CD4-positive, CD25-positive, alpha-beta regulatory T cell (primary cell): ENCODE measurements around the gene ANXA2. TPM values are rescaled to one million over a fixed set of nuclear protein-coding genes. Genes with fewer than 3 reads are reported as not detected.

Source experiments
- ATAC-seq, 2 donors: fragments of 150-1000 bp; cut with Tn5 transposase; one replicate each; pipeline ENCODE4 v1.10.0; 2021; ENCODE audit warnings: low read depth in 2 of 2, moderate number of reproducible peaks in 2 of 2, moderate library complexity in 1 of 2
- DNase-seq, 3 donors: peaks; one replicate each; pipeline versions ENCODE4 v3.0.0 to v3.0.0-alpha.2; 2012 to 2022; ENCODE audit warnings: mixed read lengths in 1 of 3
- H3K27ac ChIP-seq: one replicate; pipeline ENCODE4 v1.7.0; 2013; ENCODE audit warnings: mild to moderate bottlenecking, low read length; ENCODE audit not compliant: insufficient read depth, poor library complexity, severe bottlenecking
- H3K27me3 ChIP-seq: one replicate; pipeline ENCODE4 v1.7.0; 2013; ENCODE audit warnings: low read length; ENCODE audit not compliant: control insufficient read depth, insufficient read depth
- H3K36me3 ChIP-seq: one replicate; pipeline ENCODE4 v1.7.0; 2013; ENCODE audit warnings: mild to moderate bottlenecking, low read length, moderate library complexity; ENCODE audit not compliant: control insufficient read depth, insufficient read depth
- H3K4me1 ChIP-seq: 2 replicates; pipeline ENCODE4 v1.7.0; 2013; ENCODE audit warnings: mild to moderate bottlenecking, low read length; ENCODE audit not compliant: insufficient read depth, control insufficient read depth, poor library complexity, severe bottlenecking
- H3K4me3 ChIP-seq: one replicate; pipeline ENCODE4 v1.7.0; 2013; ENCODE audit warnings: low read depth, mild to moderate bottlenecking, low read length, moderate library complexity
- H3K9me3 ChIP-seq, 2 experiments: 1 replicate in 1 of 2; 2 replicates in 1 of 2; pipeline ENCODE4 v1.7.0; 2013; ENCODE audit warnings: low read length in 2 of 2, mild to moderate bottlenecking in 1 of 2, moderate library complexity in 1 of 2; ENCODE audit not compliant: control insufficient read depth in 2 of 2
- H3K27ac Mint-ChIP-seq, 3 donors: one replicate each; pipeline ENCODE4 v1.8.0; 2020 to 2022; ENCODE audit warnings: mild to moderate bottlenecking in 3 of 3, mixed read lengths in 3 of 3, moderate library complexity in 2 of 3
- H3K27me3 Mint-ChIP-seq: one replicate; pipeline ENCODE4 v1.8.0; 2022; ENCODE audit warnings: mild to moderate bottlenecking, mixed read lengths
- H3K36me3 Mint-ChIP-seq: one replicate; pipeline ENCODE4 v1.8.0; 2020; ENCODE audit warnings: mixed read lengths
- H3K4me1 Mint-ChIP-seq, 4 donors: one replicate each; pipeline ENCODE4 v1.8.0; 2020 to 2022; ENCODE audit warnings: mixed read lengths in 4 of 4, mild to moderate bottlenecking in 1 of 4
- H3K4me3 Mint-ChIP-seq, 4 donors: one replicate each; pipeline ENCODE4 v1.8.0; 2020 to 2022; ENCODE audit warnings: mild to moderate bottlenecking in 4 of 4, mixed read lengths in 4 of 4, moderate library complexity in 3 of 4
- H3K9me3 Mint-ChIP-seq, 7 donors: one replicate each; pipeline ENCODE4 v1.8.0; 2020 to 2022; ENCODE audit warnings: mixed read lengths in 7 of 7, mild to moderate bottlenecking in 3 of 7, moderate library complexity in 2 of 7
- polyA plus RNA-seq, 4 donors: library from polyadenylated mRNA; unstranded; fragments of 300-500 nt; fragmentation: Illumina TruSeq; gene quantifications; one replicate each; pipeline ENCODE4 v1.2.3, GENCODE V29; 2021
- total RNA-seq: library from RNA; stranded (reverse); gene quantifications from one replicate; pipeline ENCODE4 v1.2.3, GENCODE V29; 2022

The ANXA2 gene
- total and polyA plus RNA-seq, 5 donors from 2014 or later = 261 to 1,236 (median 706) TPM

DNA sequence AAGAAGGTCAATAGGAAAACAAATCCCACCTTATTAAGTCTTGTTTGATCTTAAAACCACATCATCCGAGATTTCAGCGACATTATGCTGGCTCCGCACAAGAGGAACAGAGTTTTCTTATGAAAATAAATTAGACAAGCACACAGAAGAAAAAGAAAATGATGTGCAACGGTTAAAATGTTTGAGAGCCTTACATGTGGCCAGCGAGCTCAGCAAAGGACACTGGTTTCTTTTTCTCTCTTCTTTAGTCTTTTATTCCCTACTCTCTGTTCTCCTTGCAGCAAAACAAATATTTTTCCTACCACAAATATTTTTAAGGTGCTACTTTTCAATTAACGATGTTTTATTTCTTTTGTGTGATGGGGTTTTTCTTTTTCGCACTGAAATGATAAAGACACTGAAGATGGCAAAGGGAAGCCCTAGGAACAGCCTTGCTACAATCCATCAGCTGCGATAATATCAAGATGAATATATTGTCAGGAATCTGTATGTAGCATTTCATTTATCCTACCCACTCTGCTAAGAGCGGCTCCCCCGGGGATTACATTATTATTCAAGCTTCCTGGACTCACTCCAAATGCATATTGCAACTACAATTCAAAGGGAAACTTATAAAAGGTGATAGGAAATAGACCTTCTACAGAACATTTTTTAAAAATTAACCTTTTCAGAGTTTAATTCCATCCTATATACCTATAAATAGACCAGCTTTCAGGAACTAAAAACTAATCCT is 72.9 kb downstream of the ANXA2 start:
- H3K4me3 ChIP-seq = no peak overlapping the region
- peaks cover 0 to 2% (median 0%) of the 10 kb centered on the region in 7 donors for H3K9me3 Mint-ChIP-seq
- no peak for ATAC-seq

DNA sequence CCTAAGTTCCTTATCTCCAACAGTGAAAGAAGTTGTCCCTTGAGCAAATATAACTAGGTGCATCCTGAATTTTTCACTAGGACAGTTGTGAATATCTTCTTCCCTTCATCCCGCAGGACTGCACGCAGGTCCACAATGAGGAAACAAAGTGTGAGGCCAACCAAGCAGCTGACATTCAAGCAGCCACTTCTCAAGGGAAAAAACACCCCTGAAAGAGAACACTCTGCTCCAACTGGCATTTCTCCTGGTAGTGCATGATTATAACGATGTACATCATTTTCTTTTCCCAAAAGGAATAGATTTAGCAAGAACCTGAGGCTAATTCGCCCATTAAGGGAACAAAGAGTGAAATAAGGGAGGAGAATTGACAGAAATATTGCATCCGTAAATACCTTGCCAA is 74.5 kb downstream of the ANXA2 start:
- Histone ChIP-seq H3K27ac (no peak overlapping the region), H3K4me3 (no peak overlapping the region), H3K36me3 (no peaks in the 10 kb centered on the region), H3K9me3 (no peaks in the 10 kb centered on the region), H3K4me1 (no peaks in the 10 kb centered on the region), H3K27me3 (peaks cover 25% of the 10 kb centered on the region)
- Mint-ChIP-seq H3K4me1 (no peaks in the 10 kb centered on the region), H3K9me3 (peaks cover 0 to 2% (median 0%) of the 10 kb centered on the region in 7 donors), H3K27ac (no peak overlapping the region), H3K36me3 (no peaks in the 10 kb centered on the region), H3K27me3 (peaks cover 65% of the 10 kb centered on the region), H3K4me3 (no peak overlapping the region)
- ATAC-seq (no peak), DNase-seq (no peak)

More for the DNA sequence above, 72.9 kb downstream of the ANXA2 start:
- H3K36me3 ChIP-seq = no peaks in the 10 kb centered on the region
- no peak for DNase-seq
- Mint-ChIP-seq H3K27ac (no peak overlapping the region), H3K4me3 (no peak overlapping the region), H3K27me3 (peaks cover 66% of the 10 kb centered on the region), H3K4me1 (peaks cover 0 to 2% (median 0%) of the 10 kb centered on the region in 4 donors), H3K36me3 (no peaks in the 10 kb centered on the region)
- H3K4me1 ChIP-seq = no peaks in the 10 kb centered on the region
- H3K9me3 ChIP-seq = no peaks in the 10 kb centered on the region
- H3K27ac ChIP-seq = no peak overlapping the region
- peaks cover 26% of the 10 kb centered on the region for H3K27me3 ChIP-seq

DNA sequence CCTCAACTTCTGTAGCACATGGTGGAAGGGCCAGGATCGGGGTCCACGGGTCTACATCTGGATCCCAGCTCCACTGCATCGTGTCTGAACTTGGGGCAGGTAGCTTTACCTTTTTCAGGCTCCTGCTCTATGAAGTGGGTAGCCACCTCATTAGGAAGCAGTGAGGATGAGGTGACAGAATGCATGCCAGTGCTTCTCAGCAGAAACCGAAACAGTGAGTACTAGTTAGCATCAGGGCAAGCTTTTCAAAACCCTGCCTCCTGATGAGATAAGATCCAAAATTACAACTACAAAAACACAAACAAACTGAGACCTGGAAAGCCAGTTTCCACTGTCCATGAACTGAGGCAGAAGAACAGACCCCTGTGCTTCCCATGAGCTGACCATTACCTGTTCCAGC is 77.4 kb downstream of the ANXA2 start:
- DNase-seq = no peak
- H3K4me1 Mint-ChIP-seq = no peaks in the 10 kb centered on the region
- H3K36me3 Mint-ChIP-seq = no peaks in the 10 kb centered on the region
- peaks cover 0 to 11% (median 2%) of the 10 kb centered on the region in 7 donors for H3K9me3 Mint-ChIP-seq
- H3K36me3 ChIP-seq = no peaks in the 10 kb centered on the region
- H3K27ac ChIP-seq = no peak overlapping the region
- H3K27me3 Mint-ChIP-seq = peaks cover 46% of the 10 kb centered on the region
- H3K4me3 Mint-ChIP-seq = no peak overlapping the region
- no peak overlapping the region for H3K4me3 ChIP-seq
- H3K27ac Mint-ChIP-seq = no peak overlapping the region
- peaks cover 16% of the 10 kb centered on the region for H3K27me3 ChIP-seq
- no peak for ATAC-seq
- no peaks in the 10 kb centered on the region for H3K4me1 ChIP-seq
- peaks cover 0 to 4% of the 10 kb centered on the region in 2 experiments for H3K9me3 ChIP-seq

DNA sequence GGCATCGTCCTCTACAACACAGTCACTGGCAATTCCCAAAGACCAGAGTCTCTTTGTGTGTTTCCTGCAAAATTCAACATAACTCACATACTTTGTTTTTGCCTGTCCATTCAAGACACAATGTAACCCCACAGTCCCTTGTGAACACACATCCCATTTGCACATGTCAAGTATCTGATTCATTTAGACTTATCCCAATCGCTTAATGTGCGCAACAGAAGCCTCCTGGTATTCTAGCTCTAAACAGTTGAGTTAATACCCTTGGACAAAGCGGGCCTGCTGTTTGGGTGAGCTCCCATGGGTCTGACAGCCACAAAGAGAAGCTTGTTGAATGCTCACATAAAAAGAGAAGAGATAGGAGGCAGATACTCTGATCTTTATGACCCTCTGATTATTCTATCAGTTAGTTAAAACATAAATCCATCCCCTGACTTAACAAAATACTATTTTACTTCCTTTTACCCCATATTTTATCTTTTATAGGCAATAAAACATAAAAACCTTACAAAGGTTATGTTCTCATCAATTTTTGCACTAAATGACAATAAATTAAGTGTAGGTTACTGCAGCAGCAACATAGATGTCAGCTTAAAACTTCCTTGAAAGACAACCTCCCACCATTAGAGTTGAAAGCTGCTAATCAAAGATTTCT is 79.4 kb downstream of the ANXA2 start:
- Mint-ChIP-seq H3K9me3 (peaks cover 0 to 14% (median 2%) of the 10 kb centered on the region in 7 donors), H3K4me3 (no peak overlapping the region), H3K4me1 (no peaks in the 10 kb centered on the region), H3K27ac (no peak overlapping the region), H3K27me3 (peaks cover 36% of the 10 kb centered on the region), H3K36me3 (no peaks in the 10 kb centered on the region)
- DNase-seq (no peak), ATAC-seq (no peak)
- H3K27me3 ChIP-seq = peaks cover 15% of the 10 kb centered on the region
- no peak overlapping the region for H3K4me3 ChIP-seq
- no peaks in the 10 kb centered on the region for H3K4me1 ChIP-seq
- peaks cover 0 to 5% of the 10 kb centered on the region in 2 experiments for H3K9me3 ChIP-seq
- no peak overlapping the region for H3K27ac ChIP-seq
- H3K36me3 ChIP-seq = no peaks in the 10 kb centered on the region

- peaks cover 37% of the 10 kb centered on the region for H3K27me3 Mint-ChIP-seq
- H3K4me3 Mint-ChIP-seq = no peak overlapping the region
- no peak overlapping the region for H3K27ac Mint-ChIP-seq
- no peak overlapping the region for H3K4me3 ChIP-seq
- peaks cover 0 to 5% of the 10 kb centered on the region in 2 experiments for H3K9me3 ChIP-seq
- H3K27me3 ChIP-seq = peaks cover 12% of the 10 kb centered on the region
- H3K36me3 Mint-ChIP-seq = no peaks in the 10 kb centered on the region
- no peaks in the 10 kb centered on the region for H3K4me1 Mint-ChIP-seq
- peaks cover 0 to 14% (median 2%) of the 10 kb centered on the region in 7 donors for H3K9me3 Mint-ChIP-seq
- no peak for ATAC-seq
- DNase-seq = no peak
- H3K36me3 ChIP-seq = no peaks in the 10 kb centered on the region
- no peaks in the 10 kb centered on the region for H3K4me1 ChIP-seq
- H3K27ac ChIP-seq = no peak overlapping the region
Observed at GRCh38 chr15:60316961-60317360, 80.8 kb downstream of the ANXA2 start.

- H3K27me3 Mint-ChIP-seq = peaks cover 45% of the 10 kb centered on the region
- DNase-seq (no peak), ATAC-seq (no peak)
- H3K4me3 Mint-ChIP-seq = no peak overlapping the region
- peaks cover 0 to 5% of the 10 kb centered on the region in 2 experiments for H3K9me3 ChIP-seq
- no peak overlapping the region for H3K27ac Mint-ChIP-seq
- peaks cover 8% of the 10 kb centered on the region for H3K27me3 ChIP-seq
- no peak overlapping the region for H3K27ac ChIP-seq
- H3K4me3 ChIP-seq = no peak overlapping the region
- no peaks in the 10 kb centered on the region for H3K36me3 ChIP-seq
- peaks cover 0 to 14% (median 2%) of the 10 kb centered on the region in 7 donors for H3K9me3 Mint-ChIP-seq
- no peaks in the 10 kb centered on the region for H3K4me1 ChIP-seq
- no peaks in the 10 kb centered on the region for H3K4me1 Mint-ChIP-seq
- no peaks in the 10 kb centered on the region for H3K36me3 Mint-ChIP-seq
Observed at GRCh38 chr15:60315878-60316277, 81.9 kb downstream of the ANXA2 start.

DNA sequence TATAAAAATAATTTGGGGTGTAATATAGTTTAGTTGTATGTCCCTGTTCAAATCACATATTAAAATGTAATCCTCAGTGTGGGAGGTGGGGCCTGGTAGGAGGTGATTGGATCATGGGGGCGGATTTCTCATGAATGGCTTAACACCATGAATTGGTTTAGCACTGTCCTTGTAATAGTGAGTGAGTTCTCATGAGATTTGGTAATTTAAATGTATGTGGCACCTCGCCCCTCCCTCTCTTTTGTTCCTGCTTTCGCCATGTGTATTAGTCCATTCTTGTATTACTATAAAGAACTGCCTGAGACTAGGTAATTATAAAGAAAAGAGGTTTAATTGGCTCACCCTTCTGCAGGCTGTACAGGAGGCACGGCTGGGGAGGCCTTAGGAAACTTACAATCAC is 83.9 kb downstream of the ANXA2 start:
- peaks cover 5% of the 10 kb centered on the region for H3K27me3 ChIP-seq
- no peak overlapping the region for H3K4me3 Mint-ChIP-seq
- H3K4me1 Mint-ChIP-seq = no peaks in the 10 kb centered on the region
- no peaks in the 10 kb centered on the region for H3K4me1 ChIP-seq
- no peak overlapping the region for H3K4me3 ChIP-seq
- ATAC-seq (no peak), DNase-seq (no peak)
- H3K36me3 ChIP-seq = no peaks in the 10 kb centered on the region
- H3K36me3 Mint-ChIP-seq = no peaks in the 10 kb centered on the region
- H3K27ac ChIP-seq = no peak overlapping the region
- peaks cover 0 to 14% (median 2%) of the 10 kb centered on the region in 7 donors for H3K9me3 Mint-ChIP-seq
- H3K27me3 Mint-ChIP-seq = peaks cover 56% of the 10 kb centered on the region
- H3K9me3 ChIP-seq = peaks cover 0 to 5% of the 10 kb centered on the region in 2 experiments
- no peak overlapping the region for H3K27ac Mint-ChIP-seq
